Fibroblast of mammary gland (primary cell): ENCODE results near the gene GCH1.

Experiments used
- DNase-seq: peaks from one replicate; pipeline ENCODE4 v3.0.0-alpha.2; 2010; ENCODE audit warnings: low read depth
- H3K4me3 ChIP-seq: 2 replicates; pipeline ENCODE4 v1.5.1; 2011; ENCODE audit warnings: low read depth, mild to moderate bottlenecking, low read length, moderate library complexity; ENCODE audit not compliant: control insufficient read depth
- CTCF ChIP-seq: conservative IDR thresholded peaks from 2 replicates; pipeline ENCODE4 v1.5.1; 2011; ENCODE audit warnings: low read depth, low read length, inconsistent platforms; ENCODE audit not compliant: control insufficient read depth, insufficient read depth

GCH1 gene

GRCh38 chr14:54838931-54839512, 63.6 kb downstream of the GCH1 start:
- no peak for DNase-seq
- no peak overlapping the region for H3K4me3 ChIP-seq
- TF ChIP-seq CTCF = no peak

GRCh38 chr14:54837508-54838149, 65.0 kb downstream of the GCH1 start:
- no peak for TF ChIP-seq CTCF
- DNase-seq = no peak
- no peak overlapping the region for H3K4me3 ChIP-seq

- no peak overlapping the region for H3K4me3 ChIP-seq
- DNase-seq = no peak
- TF ChIP-seq CTCF = no peak
Measured at GRCh38 chr14:54836231-54836630, 66.4 kb downstream of the GCH1 start.

- no peak for DNase-seq
- TF ChIP-seq CTCF = no peak
- H3K4me3 ChIP-seq = no peak overlapping the region
Measured at GRCh38 chr14:54834727-54835126, 67.9 kb downstream of the GCH1 start.

- no peak overlapping the region for H3K4me3 ChIP-seq
- no peak for TF ChIP-seq CTCF
- DNase-seq = no peak
Measured at GRCh38 chr14:54834081-54834480, 68.5 kb downstream of the GCH1 start.

GRCh38 chr14:54830650-54831049, 72.0 kb downstream of the GCH1 start:
- TF ChIP-seq CTCF = no peak
- H3K4me3 ChIP-seq = no peak overlapping the region

More at GRCh38 chr14:54830650-54831049, 72.0 kb downstream of the GCH1 start:
- DNase-seq = no peak
